Activated T-helper 1 cell treated with Interleukin-2 at 50 U/mL for 16 hours (primary cell): ENCODE measurements around the gene COQ5.
"Not testable (repeated sequence)": the region's sequence is repeated elsewhere in the genome, so short reads cannot be mapped to it uniquely, and the experiment has no call there.

Experiments
- DNase-seq: peaks from one replicate; pipeline ENCODE4 v3.0.0-alpha.2; 2020; ENCODE audit warnings: low read depth

COQ5 gene

GRCh38 chr12:120528861-120529525 is at the start of gene COQ5:
Gene COQ5, minus strand, starts transcription at chr12:120529158. Its CDS starts 17 bp downstream, at chr12:120529141.
- DNase-seq = peak; percentile 67

GRCh38 chr12:120574106-120574505 is 45.1 kb upstream of the COQ5 start:
- no peak for DNase-seq

GRCh38 chr12:120573560-120573959 is 44.6 kb upstream of the COQ5 start:
- no peak for DNase-seq

GRCh38 chr12:120571299-120571698 is 42.3 kb upstream of the COQ5 start:
- DNase-seq = no peak

- no peak for DNase-seq
Measured at GRCh38 chr12:120563495-120563894, 34.5 kb upstream of the COQ5 start.

GRCh38 chr12:120562906-120563305 is 33.9 kb upstream of the COQ5 start:
- DNase-seq = no peak

GRCh38 chr12:120557589-120557988 is 28.6 kb upstream of the COQ5 start:
- no peak for DNase-seq

GRCh38 chr12:120554678-120555077 is 25.7 kb upstream of the COQ5 start:
- DNase-seq = no peak

- no peak for DNase-seq
Measured at GRCh38 chr12:120546050-120546386, 17.1 kb upstream of the COQ5 start.

- no peak for DNase-seq
Measured at GRCh38 chr12:120544691-120545090, 15.7 kb upstream of the COQ5 start.

- DNase-seq = no peak
Measured at GRCh38 chr12:120542166-120542565, 13.2 kb upstream of the COQ5 start.

GRCh38 chr12:120540445-120540844 is 11.5 kb upstream of the COQ5 start:
- DNase-seq = no peak

GRCh38 chr12:120539303-120539702 is 10.3 kb upstream of the COQ5 start:
- no peak for DNase-seq

GRCh38 chr12:120538281-120539156 is 9.6 kb upstream of the COQ5 start:
- DNase-seq = no peak

- DNase-seq = no peak
Measured at GRCh38 chr12:120537856-120538220, 8.9 kb upstream of the COQ5 start.

- DNase-seq = no peak
Measured at GRCh38 chr12:120536064-120536791, 7.3 kb upstream of the COQ5 start.

GRCh38 chr12:120534703-120535655 is 6.0 kb upstream of the COQ5 start:
- DNase-seq = peak; percentile 35

GRCh38 chr12:120534203-120534702 is 5.3 kb upstream of the COQ5 start, which contains the start of gene RNF10:
Gene RNF10, plus strand, starts transcription at chr12:120534356. Its CDS starts 456 bp downstream, at chr12:120534812.
- DNase-seq = peak; percentile 59

GRCh38 chr12:120532701-120533238 is 3.8 kb upstream of the COQ5 start:
- DNase-seq = no peak

GRCh38 chr12:120530418-120530761 is 1.4 kb upstream of the COQ5 start:
- DNase-seq = not testable (repeated sequence)
